GM18526 (cell line): ENCODE data around the gene CDH8.

Source experiments
- POLR2A ChIP-seq: IDR thresholded peaks from 3 replicates; pipeline ENCODE4 v1.6.1; 2011; ENCODE audit not compliant: insufficient read length; ENCODE audit errors: extremely low read depth

CDH8 gene

GRCh38 chr16:61676740-61677139, 359.5 kb downstream of the CDH8 start:
- TF ChIP-seq POLR2A, result no peak

DNA sequence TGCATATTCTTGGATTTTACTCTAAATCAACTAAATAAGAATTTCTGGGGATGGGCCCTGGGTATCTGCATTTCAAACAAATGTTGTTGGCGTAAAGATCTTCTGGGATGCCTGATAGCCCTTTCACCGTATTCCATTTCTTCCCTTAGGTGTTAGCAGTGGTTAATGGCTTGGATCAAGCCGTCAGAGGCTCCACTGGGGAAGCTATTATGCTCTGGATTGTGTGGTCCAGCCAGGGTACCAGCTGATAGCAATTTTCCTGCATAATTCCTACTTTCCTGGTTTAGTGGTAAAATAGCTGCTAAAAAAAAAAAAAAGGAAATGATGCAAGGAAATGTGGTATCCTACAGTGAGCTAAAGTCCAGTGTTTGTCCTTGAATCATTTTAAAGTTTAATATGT, 365.1 kb downstream of the CDH8 start:
- TF ChIP-seq POLR2A, result no peak

GRCh38 chr16:61665512-61665911, 370.7 kb downstream of the CDH8 start:
- no peak for TF ChIP-seq POLR2A

- TF ChIP-seq POLR2A, result no peak
Measured at GRCh38 chr16:61659936-61660335, 376.3 kb downstream of the CDH8 start.

DNA sequence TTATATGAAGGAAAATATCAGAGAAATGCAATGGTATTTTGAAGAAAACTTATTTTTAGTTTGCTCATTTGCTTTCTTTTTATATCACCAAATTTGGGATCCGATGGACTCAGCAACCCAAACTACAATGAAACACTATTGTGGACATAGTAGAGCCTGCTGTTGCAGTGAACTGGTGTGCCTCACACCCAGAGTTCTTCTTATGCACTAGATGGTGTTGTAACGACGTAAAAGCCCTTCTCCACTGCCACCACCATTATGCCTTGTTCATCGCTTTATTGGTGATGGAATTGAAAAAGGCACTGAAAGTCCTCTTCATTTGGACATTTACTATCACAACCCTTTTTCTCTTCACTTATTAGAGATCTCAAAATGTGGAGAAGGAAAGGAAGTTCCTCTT, 381.3 kb downstream of the CDH8 start:
- TF ChIP-seq POLR2A, result no peak

DNA sequence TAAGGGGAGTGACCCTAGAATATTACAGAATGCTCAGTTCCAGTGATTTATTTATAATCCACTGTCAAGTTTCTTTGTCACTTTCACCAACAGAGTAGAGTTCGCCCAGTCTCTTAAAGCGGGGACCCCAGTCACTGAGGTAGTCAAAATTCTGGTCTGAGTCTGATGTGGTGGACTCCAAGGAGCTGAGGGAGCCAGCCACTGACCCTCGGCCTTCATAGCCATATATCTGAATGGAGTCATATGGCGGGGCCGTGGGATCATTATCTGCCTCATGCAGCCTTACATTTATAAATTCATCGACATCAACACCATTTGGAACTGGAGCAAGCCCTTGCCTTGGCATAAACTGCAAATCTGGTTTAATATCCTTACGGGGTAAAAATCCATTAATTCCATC, 382.7 kb downstream of the CDH8 start:
- TF ChIP-seq POLR2A, result no peak

- no peak for TF ChIP-seq POLR2A
Measured at GRCh38 chr16:61645561-61645960, 390.7 kb downstream of the CDH8 start.

- no peak for TF ChIP-seq POLR2A
Measured at GRCh38 chr16:61644736-61645135, 391.5 kb downstream of the CDH8 start.

GRCh38 chr16:61617219-61617783, 418.9 kb downstream of the CDH8 start:
- TF ChIP-seq POLR2A, result no peak

DNA sequence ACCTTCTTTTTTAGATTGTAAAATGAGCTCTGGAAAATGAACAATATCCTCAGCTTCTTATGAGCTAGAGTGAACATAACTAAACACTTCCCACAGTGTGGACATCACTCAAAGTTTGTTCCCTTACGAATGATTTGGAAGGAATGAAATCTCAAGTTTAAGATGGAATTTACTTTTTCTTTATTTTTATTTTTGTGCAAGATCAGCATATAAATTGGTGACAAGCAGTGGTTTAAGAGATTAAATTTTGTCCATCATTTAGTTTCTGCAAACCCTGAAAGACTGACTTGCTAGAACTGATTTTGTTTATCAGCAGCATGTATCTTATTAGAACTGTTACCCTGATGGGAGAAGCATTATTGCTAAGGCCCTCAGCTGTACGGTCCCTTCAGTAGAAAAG, 420.1 kb downstream of the CDH8 start:
- TF ChIP-seq POLR2A, result no peak

GRCh38 chr16:61611847-61612491, 424.3 kb downstream of the CDH8 start:
- TF ChIP-seq POLR2A, result no peak

DNA sequence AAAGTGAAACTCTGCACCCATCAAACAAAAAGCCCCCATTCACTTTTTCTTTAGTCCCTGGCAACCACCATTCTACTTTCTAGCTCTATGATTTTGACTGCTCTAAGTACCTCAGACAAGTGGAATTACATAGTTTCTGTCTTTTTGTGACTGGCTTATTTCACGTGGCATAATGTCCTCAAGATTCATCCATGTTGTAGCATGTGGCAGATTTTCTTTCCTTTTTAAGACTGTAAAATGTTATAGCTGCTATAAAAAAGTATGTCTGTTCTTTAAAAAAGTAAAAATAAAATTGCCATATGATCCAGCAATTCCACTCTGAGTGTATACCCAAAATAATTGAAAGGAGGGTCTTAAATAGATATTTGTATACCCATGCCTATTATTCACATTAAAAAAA, 429.7 kb downstream of the CDH8 start:
- no peak for TF ChIP-seq POLR2A
